Measurements from ENCODE around the gene PRM3.

DNA sequence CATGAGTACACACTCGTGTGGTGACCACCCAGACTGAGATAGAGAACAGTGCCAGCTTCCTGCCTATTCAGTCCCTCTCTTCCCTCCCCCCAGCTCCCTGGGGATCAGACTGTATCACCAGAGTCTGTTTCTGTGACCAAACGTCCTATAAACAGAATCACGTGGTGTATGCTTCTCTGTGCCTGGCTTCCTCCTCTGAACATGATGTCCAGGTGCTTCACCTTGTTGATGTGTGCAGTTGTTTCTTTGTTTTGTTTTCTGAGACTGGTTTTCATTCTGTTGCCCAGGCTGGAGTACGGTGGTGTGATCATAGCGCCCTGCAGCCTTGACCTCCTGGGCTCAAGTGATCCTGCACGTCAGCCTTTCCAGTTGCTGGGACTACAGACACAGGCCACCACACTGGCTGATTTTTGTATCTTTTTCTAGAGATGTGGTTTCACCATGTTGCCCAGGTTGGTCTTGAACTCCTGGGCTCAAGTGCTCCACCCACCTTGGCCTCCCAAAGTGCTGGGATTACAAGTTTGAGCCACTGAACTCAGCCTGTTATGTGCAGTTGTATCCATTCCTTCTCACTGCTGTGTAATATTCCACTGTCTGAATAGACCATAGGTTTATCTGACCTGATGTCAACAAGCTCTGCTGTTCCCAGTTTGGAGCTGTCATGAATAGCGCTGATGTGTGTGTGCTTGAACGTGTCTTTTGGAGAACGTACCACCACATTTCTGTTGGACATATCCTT, 36.6 kb upstream of the PRM3 start:
- TF ChIP-seq, protein P1, sequence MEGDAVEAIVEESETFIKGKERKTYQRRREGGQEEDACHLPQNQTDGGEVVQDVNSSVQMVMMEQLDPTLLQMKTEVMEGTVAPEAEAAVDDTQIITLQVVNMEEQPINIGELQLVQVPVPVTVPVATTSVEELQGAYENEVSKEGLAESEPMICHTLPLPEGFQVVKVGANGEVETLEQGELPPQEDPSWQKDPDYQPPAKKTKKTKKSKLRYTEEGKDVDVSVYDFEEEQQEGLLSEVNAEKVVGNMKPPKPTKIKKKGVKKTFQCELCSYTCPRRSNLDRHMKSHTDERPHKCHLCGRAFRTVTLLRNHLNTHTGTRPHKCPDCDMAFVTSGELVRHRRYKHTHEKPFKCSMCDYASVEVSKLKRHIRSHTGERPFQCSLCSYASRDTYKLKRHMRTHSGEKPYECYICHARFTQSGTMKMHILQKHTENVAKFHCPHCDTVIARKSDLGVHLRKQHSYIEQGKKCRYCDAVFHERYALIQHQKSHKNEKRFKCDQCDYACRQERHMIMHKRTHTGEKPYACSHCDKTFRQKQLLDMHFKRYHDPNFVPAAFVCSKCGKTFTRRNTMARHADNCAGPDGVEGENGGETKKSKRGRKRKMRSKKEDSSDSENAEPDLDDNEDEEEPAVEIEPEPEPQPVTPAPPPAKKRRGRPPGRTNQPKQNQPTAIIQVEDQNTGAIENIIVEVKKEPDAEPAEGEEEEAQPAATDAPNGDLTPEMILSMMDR (IDR thresholded peaks at IDR 0.05): no peak
- TF ChIP-seq POLR2A (IDR thresholded peaks at IDR 0.05): no peak

Data from adrenal gland (tissue), 5 donors.